PC-9 (cell line): ENCODE measurements around the gene PTPN20.

Experiments used
- CTCF ChIP-seq: fragments of 200-600 bp; sonication (generic); conservative IDR thresholded peaks from 2 replicates; pipeline ENCODE4 v1.6.1; 2017; ENCODE audit warnings: mixed run types, antibody characterized with exemption, mild to moderate bottlenecking, moderate library complexity
- EZH2 ChIP-seq: fragments of 200-600 bp; sonication (generic); IDR thresholded peaks from 2 replicates; pipeline ENCODE4 v1.8.0; 2017; ENCODE audit warnings: antibody characterized with exemption, low read depth

DNA sequence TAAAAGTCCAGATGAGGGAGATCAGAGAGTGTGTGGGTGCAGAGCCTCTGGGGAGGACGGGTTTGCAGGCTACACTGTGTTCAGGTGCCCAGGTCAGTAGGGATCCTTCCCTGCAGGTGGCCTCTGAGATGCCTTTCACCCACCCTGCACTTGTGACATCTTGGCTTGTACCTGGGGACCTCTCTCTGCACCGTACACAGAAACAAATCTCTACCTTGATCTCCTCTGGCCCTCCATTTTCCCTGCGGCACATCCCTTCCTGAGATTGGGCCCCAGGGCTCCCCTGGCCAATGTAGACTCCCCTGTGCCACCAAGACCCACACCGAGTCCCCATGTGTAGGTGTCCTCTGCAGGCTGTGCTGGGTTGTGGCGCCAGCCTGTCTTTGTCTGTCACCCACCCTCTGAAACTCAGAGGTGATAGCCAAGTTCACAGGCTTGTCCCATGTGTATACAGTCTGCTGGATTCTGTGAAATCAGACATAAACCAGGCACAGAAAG lies 140.6 kb downstream of the PTPN20 start:
- no peak for TF ChIP-seq CTCF
- no peak for TF ChIP-seq EZH2
